ENCODE results near the gene TFCP2.
"Not testable (repeated sequence)": the region's sequence is repeated elsewhere in the genome, so short reads cannot be mapped to it uniquely, and the experiment has no call there.

TFCP2 gene

GRCh38 chr12:51172515-51173431 lies at the start of gene TFCP2:
TFCP2 (minus strand) TSS chr12:51173135; CDS start chr12:51172422, 713 bp downstream.
- peak; percentile 95 for DNase-seq (ENCODE audit: low read depth)

- DNase-seq (ENCODE audit: low read depth) = no peak
Measured at GRCh38 chr12:51222461-51222860, 49.5 kb upstream of the TFCP2 start.

GRCh38 chr12:51219857-51220256 lies 46.9 kb upstream of the TFCP2 start:
- not testable (repeated sequence) for DNase-seq (ENCODE audit: low read depth)

GRCh38 chr12:51219322-51219721 lies 46.4 kb upstream of the TFCP2 start:
- no peak for DNase-seq (ENCODE audit: low read depth)

GRCh38 chr12:51218607-51219161 lies 45.7 kb upstream of the TFCP2 start:
- no peak for DNase-seq (ENCODE audit: low read depth)

GRCh38 chr12:51217968-51218606 lies 45.2 kb upstream of the TFCP2 start, which contains the start of gene POU6F1:
POU6F1 (minus strand) TSS chr12:51218062; CDS start chr12:51206836, 11,226 bp downstream.
- peak; percentile 77 for DNase-seq (ENCODE audit: low read depth)

- DNase-seq (ENCODE audit: low read depth) = peak; percentile 16
Measured at GRCh38 chr12:51217133-51217967, 44.4 kb upstream of the TFCP2 start.

GRCh38 chr12:51216642-51217041 lies 43.7 kb upstream of the TFCP2 start:
- no peak for DNase-seq (ENCODE audit: low read depth)

GRCh38 chr12:51214895-51215294 lies 42.0 kb upstream of the TFCP2 start:
- DNase-seq (ENCODE audit: low read depth) = no peak

- no peak for DNase-seq (ENCODE audit: low read depth)
Measured at GRCh38 chr12:51210690-51211395, 37.9 kb upstream of the TFCP2 start.

GRCh38 chr12:51209259-51209658 lies 36.3 kb upstream of the TFCP2 start:
- DNase-seq (ENCODE audit: low read depth) = no peak

- no peak for DNase-seq (ENCODE audit: low read depth)
Measured at GRCh38 chr12:51208016-51208660, 35.2 kb upstream of the TFCP2 start.

GRCh38 chr12:51205350-51205749 lies 32.4 kb upstream of the TFCP2 start:
- DNase-seq (ENCODE audit: low read depth) = no peak

GRCh38 chr12:51202718-51203117 lies 29.8 kb upstream of the TFCP2 start:
- no peak for DNase-seq (ENCODE audit: low read depth)

GRCh38 chr12:51200806-51201205 lies 27.9 kb upstream of the TFCP2 start:
- DNase-seq (ENCODE audit: low read depth) = no peak

GRCh38 chr12:51200156-51200555 lies 27.2 kb upstream of the TFCP2 start:
- no peak for DNase-seq (ENCODE audit: low read depth)

- no peak for DNase-seq (ENCODE audit: low read depth)
Measured at GRCh38 chr12:51199366-51199945, 26.5 kb upstream of the TFCP2 start.

- DNase-seq (ENCODE audit: low read depth) = no peak
Measured at GRCh38 chr12:51198568-51199365, 25.8 kb upstream of the TFCP2 start.

- no peak for DNase-seq (ENCODE audit: low read depth)
Measured at GRCh38 chr12:51197736-51198567, 25.0 kb upstream of the TFCP2 start.

All from fibroblast of gingiva (primary cell).